Heart right ventricle (tissue), 16 donors: ENCODE data around the gene CACNA1B. TPM values are rescaled to one million over a fixed set of nuclear protein-coding genes. Genes with fewer than 3 reads are reported as not detected.

Experiments
- ATAC-seq, 8 donors: fragments of 200-7000 bp; cut with Tn5 transposase; one replicate each; pipeline ENCODE4 v1.9.1; 2020; ENCODE audit warnings: mild to moderate bottlenecking in 8 of 8, moderate library complexity in 8 of 8, moderate number of reproducible peaks in 1 of 8
- DNase-seq, 2 donors: peaks; one replicate each; pipeline ENCODE4 v3.0.0-alpha.2; 2020
- H3K27ac ChIP-seq, 10 donors: fragments of 200-600 bp; sonication (generic) in 2 of 10; one replicate each; pipeline versions ENCODE4 v1.5.0 to v1.8.0; 2020 to 2022; ENCODE audit warnings: mild to moderate bottlenecking in 3 of 10
- H3K27me3 ChIP-seq, 7 donors: fragments of 200-600 bp; one replicate each; pipeline ENCODE4 v1.8.0; 2021 to 2022; ENCODE audit warnings: mild to moderate bottlenecking in 2 of 7
- H3K36me3 ChIP-seq, 9 donors: fragments of 200-600 bp; sonication (generic) in 1 of 9; one replicate each; pipeline versions ENCODE4 v1.5.0 to v1.8.0; 2020 to 2022; ENCODE audit warnings: mild to moderate bottlenecking in 2 of 9
- H3K4me1 ChIP-seq, 9 donors: fragments of 200-600 bp; sonication (generic) in 1 of 9; one replicate each; pipeline versions ENCODE4 v1.5.0 to v1.8.0; 2020 to 2022; ENCODE audit warnings: mild to moderate bottlenecking in 4 of 9
- H3K4me3 ChIP-seq, 10 donors: fragments of 200-600 bp; sonication (generic) in 2 of 10; one replicate each; pipeline versions ENCODE4 v1.5.0 to v1.8.0; 2020 to 2022; ENCODE audit warnings: mild to moderate bottlenecking in 7 of 10, moderate library complexity in 2 of 10
- H3K9me3 ChIP-seq, 11 donors: fragments of 200-600 bp in 10 of 11; sonication (generic) in 2 of 11; one replicate each; pipeline versions ENCODE4 v1.5.0 to v1.8.0; 2013 to 2022; ENCODE audit warnings: mild to moderate bottlenecking in 2 of 11, control low read depth in 1 of 11, moderate library complexity in 1 of 11
- CTCF ChIP-seq, 9 donors: fragments of 200-600 bp; sonication (generic) in 2 of 9; IDR thresholded peaks; one replicate each; pipeline versions ENCODE4 v1.5.0 to v1.8.0; 2021 to 2022; ENCODE audit warnings: antibody characterized with exemption in 9 of 9, mild to moderate bottlenecking in 5 of 9, moderate library complexity in 1 of 9
- WGBS, 2 donors: extraction: QIAGEN DNeasy Blood & Tissue Kit; methylation state at CpG; one replicate each; pipeline ENCODE4 v1.1.7; 2013; ENCODE audit warnings: inconsistent platforms in 1 of 2; 5-methylcytosine and 5-hydroxymethylcytosine counted together
- intact Hi-C, 10 donors: fragments of 100-400 bp; cut with DNase I; formaldehyde crosslinking; loops; one replicate each; pipeline versions ENCODE4 v1.11.1 to v1.14.2; 2022
- polyA plus RNA-seq, 2 donors: library from polyadenylated mRNA; stranded (reverse); fragments of 200-250 nt; gene quantifications; one replicate each; pipeline ENCODE4 v1.2.3, GENCODE V29; 2013
- total RNA-seq, 10 donors: library from RNA; stranded (reverse); fragmentation: NEBNext Ultra II Directional in 3 of 10; extraction: Animal tissue kit (Norgen Biotek cat#: 25700) in 3 of 10; gene quantifications; one replicate each; pipeline versions ENCODE4 v1.2.1 to v1.2.4, GENCODE V29; 2021 to 2023
- donor health status: Arrhythmogenic right ventricular cardiomyopathy.
- donor health status: ischemic (EF 13 %, LVEDD 7.1; RV severe dilation, severe dysfunction).
- donor health status: healthy with polysubstance abuse.
- donor health status: DM: no; HTN: yes; CAD: no.
- donor health status: DM: no; HTN: no; CAD: no.
- donor health status: ischemic (EF 25% LVEDD 6.9; RV normal size, moderate dysfunction).
- donor health status: ischemic (EF 25% LVEDD 5.7; RV mildly dilated, moderate dysfunction).
- donor health status: healthy.
- donor health status: DM: yes; HTN: yes; CAD: no.
- donor health status: Ischemic cardiomyopathy.
- donor health status: ischemic (EF 35%, LVEDD 5.7; RV mildly dilated, moderate dysfunction).
- donor health status: nonischemic (EF 11% LVEDD 7.7; RV severe dilation, severe dysfunction).
- donor health status: DM: yes; HTN: yes; CAD: no.
- donor health status: PGD.
- donor health status: ischemic (EF 29% LVEDD 5.4; RV normal size, mild dysfunction).
- donor health status: nonischemic (EF 23%, LVEDD 6.1; RV moderate dilation, normal function).

The CACNA1B gene
- total and polyA plus RNA-seq, 12 donors: under 0.01 to 0.66 (median 0.15) TPM; not detected in 1

DNA sequence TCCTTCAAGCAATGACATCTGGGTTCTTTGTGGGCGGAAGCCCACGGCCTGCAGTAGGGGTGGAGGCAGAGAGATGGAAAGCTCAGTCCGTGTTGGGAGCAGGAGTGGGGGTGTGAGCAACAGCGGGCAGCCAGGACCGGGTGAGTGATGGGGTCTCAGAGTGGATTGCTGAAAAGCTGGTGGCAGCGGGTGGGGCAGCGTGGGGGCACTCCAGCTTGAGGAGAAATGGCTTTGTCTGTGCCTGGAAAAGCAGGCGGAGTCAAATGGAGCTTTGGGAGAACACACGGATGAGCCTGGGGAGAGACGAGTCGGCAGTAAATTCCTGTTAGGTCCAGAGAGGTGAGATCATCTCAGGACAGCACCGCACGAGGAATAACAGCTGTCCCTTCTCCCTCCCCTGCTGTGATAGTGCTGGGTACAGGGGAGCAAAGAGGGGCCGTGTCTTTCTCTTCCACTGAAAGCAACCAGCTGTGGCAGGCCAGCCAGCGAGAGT lies 42.1 kb downstream of the CACNA1B start:
- no peak overlapping the region for H3K4me3 ChIP-seq
- intact Hi-C loops: no loop called here
- H3K36me3 ChIP-seq: no peaks in the 10 kb centered on the region
- no peaks in the 10 kb centered on the region for H3K9me3 ChIP-seq
- peak in 1 of 8 donors; percentile 67 for ATAC-seq
- peaks cover 0 to 14% (median 9%) of the 10 kb centered on the region in 9 donors for H3K4me1 ChIP-seq
- no peak for DNase-seq
- H3K27ac ChIP-seq: no peak overlapping the region
- H3K27me3 ChIP-seq: peaks cover 0 to 5% (median 0%) of the 10 kb centered on the region in 7 donors
- TF ChIP-seq CTCF (IDR thresholded peaks at IDR 0.05): no peak
- 63 to 65% methylated on average over 15 of the region's 15 CpGs for WGBS, 2 donors

DNA sequence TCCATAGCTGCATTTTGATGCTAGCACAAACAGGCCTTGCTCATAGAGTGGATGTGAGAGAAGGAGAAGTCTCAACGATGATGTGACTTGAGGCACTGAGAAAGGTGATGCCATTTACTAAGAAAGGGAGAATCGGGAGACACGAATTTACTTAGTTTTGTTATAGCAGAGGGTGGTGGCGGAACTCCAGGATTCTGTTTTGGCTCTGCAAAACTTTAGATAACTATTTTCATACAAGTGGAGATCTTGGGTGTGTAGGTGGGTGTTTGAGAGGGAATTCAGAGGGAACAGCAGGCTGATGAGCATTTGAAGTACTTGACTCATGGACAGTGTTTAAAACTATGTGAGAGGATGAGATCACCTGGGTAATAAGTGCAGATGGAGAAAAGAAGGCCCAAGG lies 43.2 kb downstream of the CACNA1B start:
- ATAC-seq: no peak
- intact Hi-C loops: no loop called here
- TF ChIP-seq CTCF (IDR thresholded peaks at IDR 0.05): no peak
- DNase-seq: no peak
- 78 to 89% methylated on average over 4 of the region's 4 CpGs for WGBS, 2 donors
- no peaks in the 10 kb centered on the region for H3K9me3 ChIP-seq
- peaks cover 0 to 14% (median 9%) of the 10 kb centered on the region in 9 donors for H3K4me1 ChIP-seq
- no peak overlapping the region for H3K4me3 ChIP-seq
- H3K27me3 ChIP-seq: peaks cover 0 to 5% (median 0%) of the 10 kb centered on the region in 7 donors
- no peaks in the 10 kb centered on the region for H3K36me3 ChIP-seq
- H3K27ac ChIP-seq: no peak overlapping the region

GRCh38 chr9:137924169-137924568 lies 46.6 kb downstream of the CACNA1B start:
- DNase-seq (no peak), ATAC-seq (no peak)
- 19 to 32% methylated on average over 2 of the region's 2 CpGs for WGBS, 2 donors
- H3K27me3 ChIP-seq: no peaks in the 10 kb centered on the region
- peaks cover 0 to 13% (median 0%) of the 10 kb centered on the region in 11 donors for H3K9me3 ChIP-seq
- intact Hi-C loops: no loop called here
- no peak overlapping the region for H3K27ac ChIP-seq
- TF ChIP-seq CTCF (IDR thresholded peaks at IDR 0.05): no peak
- H3K36me3 ChIP-seq: no peaks in the 10 kb centered on the region
- H3K4me3 ChIP-seq: no peak overlapping the region
- peaks cover 0 to 2% (median 0%) of the 10 kb centered on the region in 9 donors for H3K4me1 ChIP-seq

- TF ChIP-seq CTCF (IDR thresholded peaks at IDR 0.05): no peak
- Histone ChIP-seq H3K36me3 (no peaks in the 10 kb centered on the region), H3K4me1 (no peaks in the 10 kb centered on the region), H3K27me3 (no peaks in the 10 kb centered on the region), H3K9me3 (peaks cover 0 to 13% (median 0%) of the 10 kb centered on the region in 11 donors), H3K27ac (no peak overlapping the region), H3K4me3 (no peak overlapping the region)
- ATAC-seq (no peak), DNase-seq (no peak)
- 47 to 55% methylated on average over 9 of the region's 9 CpGs for WGBS, 2 donors
- intact Hi-C loops: no loop called here
Measured at GRCh38 chr9:137924761-137925369, 47.3 kb downstream of the CACNA1B start.
